Keratinocyte (primary cell): ENCODE measurements around the gene BCAT1.

Source experiments
- EZH2 ChIP-seq: IDR thresholded peaks from one replicate; pipeline ENCODE4 v1.6.1; 2012; ENCODE audit warnings: inconsistent platforms, mild to moderate bottlenecking, low read length, moderate library complexity
- TF ChIP-seq, protein P1 (sequence below), 3 experiments: IDR thresholded peaks in 1 of 3; conservative IDR thresholded peaks in 1 of 3; optimal IDR thresholded peaks in 1 of 3; 2 replicates in 2 of 3; 3 replicates in 1 of 3; pipeline versions ENCODE3 to v1.5.1; 2011; ENCODE audit warnings: low read length in 3 of 3, mild to moderate bottlenecking in 3 of 3, moderate library complexity in 2 of 3, control low read depth in 1 of 3, inconsistent platforms in 1 of 3; ENCODE audit not compliant: insufficient read depth in 2 of 3; ENCODE audit errors: extremely low read depth in 1 of 3

DNA sequence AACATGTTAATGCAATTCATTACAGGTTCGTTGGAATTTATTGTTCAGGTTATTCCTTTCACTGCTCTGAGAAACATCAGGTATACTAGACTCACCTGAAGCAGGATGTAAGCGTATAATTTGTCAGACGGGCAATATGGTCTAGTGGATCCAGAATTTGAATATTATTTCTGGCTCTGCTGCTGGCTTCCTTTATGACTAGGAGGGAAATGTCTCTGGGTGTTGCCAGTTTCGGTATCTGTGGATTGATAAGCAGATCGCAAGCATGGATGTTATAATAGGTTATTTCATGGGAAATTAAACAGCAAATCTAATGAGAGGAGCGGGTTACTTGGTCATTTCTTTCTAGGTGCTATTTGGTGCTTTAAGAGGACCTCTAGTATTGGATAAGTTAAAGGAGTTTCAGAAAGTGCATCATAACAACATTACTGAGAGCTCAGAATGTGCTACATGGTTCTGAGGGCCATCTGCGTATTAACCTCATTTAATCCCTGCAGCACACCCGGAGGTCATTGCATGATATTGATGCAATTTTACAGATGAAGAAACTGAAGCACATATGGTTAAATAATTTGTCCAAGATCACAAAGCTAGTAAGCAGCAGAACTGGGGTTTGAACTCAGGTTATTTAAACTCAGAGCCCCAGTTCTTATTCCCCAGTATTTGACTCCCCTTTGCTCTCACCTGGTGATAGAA lies 47.3 kb upstream of the BCAT1 start:
- TF ChIP-seq, protein P1, sequence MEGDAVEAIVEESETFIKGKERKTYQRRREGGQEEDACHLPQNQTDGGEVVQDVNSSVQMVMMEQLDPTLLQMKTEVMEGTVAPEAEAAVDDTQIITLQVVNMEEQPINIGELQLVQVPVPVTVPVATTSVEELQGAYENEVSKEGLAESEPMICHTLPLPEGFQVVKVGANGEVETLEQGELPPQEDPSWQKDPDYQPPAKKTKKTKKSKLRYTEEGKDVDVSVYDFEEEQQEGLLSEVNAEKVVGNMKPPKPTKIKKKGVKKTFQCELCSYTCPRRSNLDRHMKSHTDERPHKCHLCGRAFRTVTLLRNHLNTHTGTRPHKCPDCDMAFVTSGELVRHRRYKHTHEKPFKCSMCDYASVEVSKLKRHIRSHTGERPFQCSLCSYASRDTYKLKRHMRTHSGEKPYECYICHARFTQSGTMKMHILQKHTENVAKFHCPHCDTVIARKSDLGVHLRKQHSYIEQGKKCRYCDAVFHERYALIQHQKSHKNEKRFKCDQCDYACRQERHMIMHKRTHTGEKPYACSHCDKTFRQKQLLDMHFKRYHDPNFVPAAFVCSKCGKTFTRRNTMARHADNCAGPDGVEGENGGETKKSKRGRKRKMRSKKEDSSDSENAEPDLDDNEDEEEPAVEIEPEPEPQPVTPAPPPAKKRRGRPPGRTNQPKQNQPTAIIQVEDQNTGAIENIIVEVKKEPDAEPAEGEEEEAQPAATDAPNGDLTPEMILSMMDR (optimal IDR thresholded peaks at IDR 0.05 in 1 of 3, IDR thresholded peaks at IDR 0.05 in 1 of 3, conservative IDR thresholded peaks at IDR 0.05 in 1 of 3; ENCODE audit: extremely low read depth in 1 of 3, insufficient read depth in 2 of 3, low read length in 3 of 3) = no peak
- TF ChIP-seq EZH2 = no peak
